Immature natural killer cell (primary cell): ENCODE data around the gene SFMBT2. TPM values are rescaled to one million over a fixed set of nuclear protein-coding genes. Genes with fewer than 3 reads are reported as not detected.
A peak's percentile ranks its signal among the peaks of the same experiment; 100 is the strongest.
"Not testable (repeated sequence)": the region's sequence is repeated elsewhere in the genome, so short reads cannot be mapped to it uniquely, and the experiment has no call there.

Experiments used
- DNase-seq, 3 donors: peaks; one replicate each; pipeline ENCODE4 v3.0.0; 2022; ENCODE audit warnings: mixed read lengths in 1 of 3
- H3K27ac Mint-ChIP-seq, 6 donors: one replicate each; pipeline ENCODE4 v1.8.0; 2020; ENCODE audit warnings: mixed read lengths in 6 of 6, mild to moderate bottlenecking in 5 of 6, inconsistent platforms in 4 of 6, moderate library complexity in 3 of 6
- H3K27me3 Mint-ChIP-seq, 3 donors: one replicate each; pipeline ENCODE4 v1.8.0; 2020 to 2021; ENCODE audit warnings: low read depth in 3 of 3, mild to moderate bottlenecking in 3 of 3, mixed read lengths in 3 of 3, moderate library complexity in 3 of 3, inconsistent platforms in 1 of 3
- H3K36me3 Mint-ChIP-seq, 3 donors: one replicate each; pipeline ENCODE4 v1.8.0; 2020; ENCODE audit warnings: mixed read lengths in 3 of 3, inconsistent platforms in 2 of 3, mild to moderate bottlenecking in 2 of 3
- H3K4me1 Mint-ChIP-seq, 2 donors: one replicate each; pipeline ENCODE4 v1.8.0; 2020; ENCODE audit warnings: inconsistent platforms in 2 of 2, mild to moderate bottlenecking in 2 of 2, mixed read lengths in 2 of 2, moderate library complexity in 1 of 2
- H3K4me3 Mint-ChIP-seq, 5 donors: one replicate each; pipeline ENCODE4 v1.8.0; 2020; ENCODE audit warnings: mild to moderate bottlenecking in 5 of 5, mixed read lengths in 5 of 5, inconsistent platforms in 3 of 5, moderate library complexity in 3 of 5
- H3K9me3 Mint-ChIP-seq, 6 donors: one replicate each; pipeline ENCODE4 v1.8.0; 2020; ENCODE audit warnings: mild to moderate bottlenecking in 6 of 6, mixed read lengths in 6 of 6, inconsistent platforms in 4 of 6, moderate library complexity in 3 of 6
- polyA plus RNA-seq, 3 donors: library from polyadenylated mRNA; unstranded; fragments of 300-500 nt; fragmentation: Illumina TruSeq; gene quantifications; one replicate each; pipeline ENCODE4 v1.2.3, GENCODE V29; 2021

SFMBT2 gene
- polyA plus RNA-seq, 3 donors from 2014 or later: 1.5 to 9.8 (median 3.1) TPM

GRCh38 chr10:7406712-7407333 lies 4.0 kb downstream of the SFMBT2 start:
- no peaks in the 10 kb centered on the region for H3K9me3 Mint-ChIP-seq
- H3K4me1 Mint-ChIP-seq: peaks cover 60 to 88% of the 10 kb centered on the region in 2 donors
- peak overlapping the region in 2 of 6 donors; percentile 41 to 84 for H3K27ac Mint-ChIP-seq

GRCh38 chr10:7405637-7406036 lies 5.2 kb downstream of the SFMBT2 start:
- peaks cover 9 to 14% (median 14%) of the 10 kb centered on the region in 3 donors for H3K27me3 Mint-ChIP-seq
- H3K36me3 Mint-ChIP-seq: peaks cover 0 to 4% (median 0%) of the 10 kb centered on the region in 3 donors
- peaks cover 64 to 88% of the 10 kb centered on the region in 2 donors for H3K4me1 Mint-ChIP-seq
- H3K27ac Mint-ChIP-seq: peak overlapping the region in 3 of 6 donors; percentile 26 to 41 (median 39)
- peak overlapping the region in 4 of 5 donors; percentile 9 to 93 (median 34) for H3K4me3 Mint-ChIP-seq
- DNase-seq: no peak
- no peaks in the 10 kb centered on the region for H3K9me3 Mint-ChIP-seq

More at GRCh38 chr10:7406712-7407333, 4.0 kb downstream of the SFMBT2 start:
- Mint-ChIP-seq H3K27me3 (peaks cover 15 to 23% (median 22%) of the 10 kb centered on the region in 3 donors), H3K36me3 (peaks cover 0 to 4% (median 0%) of the 10 kb centered on the region in 3 donors), H3K4me3 (peak overlapping the region; percentile 91 to 99 (median 93))
- no peak for DNase-seq

GRCh38 chr10:7403620-7404019 lies 7.2 kb downstream of the SFMBT2 start:
- H3K27me3 Mint-ChIP-seq: peaks cover under 1 to 2% (median 1%) of the 10 kb centered on the region in 3 donors
- H3K36me3 Mint-ChIP-seq: peaks cover 0 to 4% (median 0%) of the 10 kb centered on the region in 3 donors
- no peak overlapping the region for H3K27ac Mint-ChIP-seq
- no peaks in the 10 kb centered on the region for H3K9me3 Mint-ChIP-seq
- no peak for DNase-seq
- no peak overlapping the region for H3K4me3 Mint-ChIP-seq
- peaks cover 67 to 92% of the 10 kb centered on the region in 2 donors for H3K4me1 Mint-ChIP-seq

- Mint-ChIP-seq H3K27ac (no peak overlapping the region), H3K9me3 (no peaks in the 10 kb centered on the region), H3K36me3 (peaks cover 0 to 4% (median 0%) of the 10 kb centered on the region in 3 donors), H3K4me3 (no peak overlapping the region), H3K27me3 (peaks cover 0 to 1% (median 0%) of the 10 kb centered on the region in 3 donors), H3K4me1 (peaks cover 72 to 96% of the 10 kb centered on the region in 2 donors)
- DNase-seq: no peak
These were observed 9.1 kb downstream of the SFMBT2 start for GRCh38 chr10:7401782-7402181.

GRCh38 chr10:7401156-7401555 lies 9.7 kb downstream of the SFMBT2 start:
- DNase-seq: no peak
- Mint-ChIP-seq H3K4me1 (peaks cover 70 to 96% of the 10 kb centered on the region in 2 donors), H3K27me3 (peaks cover 0 to 1% (median 0%) of the 10 kb centered on the region in 3 donors), H3K36me3 (peaks cover 0 to 4% (median 0%) of the 10 kb centered on the region in 3 donors), H3K27ac (no peak overlapping the region), H3K4me3 (no peak overlapping the region), H3K9me3 (no peaks in the 10 kb centered on the region)

- H3K27me3 Mint-ChIP-seq: peaks cover 0 to 1% (median 0%) of the 10 kb centered on the region in 3 donors
- H3K4me3 Mint-ChIP-seq: no peak overlapping the region
- H3K4me1 Mint-ChIP-seq: peaks cover 61 to 94% of the 10 kb centered on the region in 2 donors
- peaks cover 0 to 4% (median 0%) of the 10 kb centered on the region in 3 donors for H3K36me3 Mint-ChIP-seq
- H3K9me3 Mint-ChIP-seq: no peaks in the 10 kb centered on the region
- DNase-seq: no peak
- no peak overlapping the region for H3K27ac Mint-ChIP-seq
These were observed 10.6 kb downstream of the SFMBT2 start for GRCh38 chr10:7400068-7400715.

- H3K27me3 Mint-ChIP-seq: peaks cover 0 to 1% (median 0%) of the 10 kb centered on the region in 3 donors
- H3K36me3 Mint-ChIP-seq: peaks cover 0 to under 1% (median 0%) of the 10 kb centered on the region in 3 donors
- peak overlapping the region in 2 of 6 donors; percentile 18 to 42 for H3K27ac Mint-ChIP-seq
- H3K9me3 Mint-ChIP-seq: no peaks in the 10 kb centered on the region
- H3K4me1 Mint-ChIP-seq: peaks cover 55 to 94% of the 10 kb centered on the region in 2 donors
- DNase-seq: no peak
- H3K4me3 Mint-ChIP-seq: peak overlapping the region in 1 of 5 donors; percentile 20
These were observed 11.3 kb downstream of the SFMBT2 start for GRCh38 chr10:7399533-7399932.

GRCh38 chr10:7397049-7398035 lies 13.5 kb downstream of the SFMBT2 start:
- no peak overlapping the region for H3K4me3 Mint-ChIP-seq
- no peak overlapping the region for H3K27ac Mint-ChIP-seq
- H3K4me1 Mint-ChIP-seq: peaks cover 48 to 89% of the 10 kb centered on the region in 2 donors

GRCh38 chr10:7392301-7392700 lies 18.5 kb downstream of the SFMBT2 start:
- not testable (repeated sequence) for H3K27me3 Mint-ChIP-seq, H3K9me3 Mint-ChIP-seq, DNase-seq, H3K4me3 Mint-ChIP-seq, H3K36me3 Mint-ChIP-seq
- Mint-ChIP-seq H3K27ac (peak overlapping the region in 2 of 6 donors; percentile 32 to 34), H3K4me1 (peaks cover 43 to 90% of the 10 kb centered on the region in 2 donors)

More at GRCh38 chr10:7397049-7398035, 13.5 kb downstream of the SFMBT2 start:
- no peak for DNase-seq
- H3K36me3 Mint-ChIP-seq: no peaks in the 10 kb centered on the region
- H3K9me3 Mint-ChIP-seq: no peaks in the 10 kb centered on the region
- no peaks in the 10 kb centered on the region for H3K27me3 Mint-ChIP-seq

- no peak for DNase-seq
- Mint-ChIP-seq H3K27ac (no peak overlapping the region), H3K27me3 (no peaks in the 10 kb centered on the region), H3K4me3 (no peak overlapping the region), H3K9me3 (peaks cover 0 to 1% (median 0%) of the 10 kb centered on the region in 6 donors), H3K36me3 (peaks cover 0 to 3% (median 0%) of the 10 kb centered on the region in 3 donors), H3K4me1 (peaks cover 43 to 90% of the 10 kb centered on the region in 2 donors)
These were observed 19.1 kb downstream of the SFMBT2 start for GRCh38 chr10:7391748-7392147.

- H3K4me1 Mint-ChIP-seq: peaks cover 39 to 91% of the 10 kb centered on the region in 2 donors
These were observed 20.1 kb downstream of the SFMBT2 start for GRCh38 chr10:7390689-7391110.

GRCh38 chr10:7389844-7390243 lies 21.0 kb downstream of the SFMBT2 start:
- H3K27ac Mint-ChIP-seq: peak overlapping the region in 5 of 6 donors; percentile 22 to 90 (median 41)
- no peaks in the 10 kb centered on the region for H3K27me3 Mint-ChIP-seq
- peaks cover 0 to 3% (median 0%) of the 10 kb centered on the region in 3 donors for H3K36me3 Mint-ChIP-seq
- peaks cover 45 to 91% of the 10 kb centered on the region in 2 donors for H3K4me1 Mint-ChIP-seq
- DNase-seq: no peak
- peaks cover 0 to 1% (median 0%) of the 10 kb centered on the region in 6 donors for H3K9me3 Mint-ChIP-seq
- peak overlapping the region in 4 of 5 donors; percentile 1 to 44 (median 16) for H3K4me3 Mint-ChIP-seq

More at GRCh38 chr10:7390689-7391110, 20.1 kb downstream of the SFMBT2 start:
- not testable (repeated sequence) for H3K9me3 Mint-ChIP-seq, DNase-seq, H3K27ac Mint-ChIP-seq, H3K27me3 Mint-ChIP-seq, H3K36me3 Mint-ChIP-seq, H3K4me3 Mint-ChIP-seq

- DNase-seq: no peak
- Mint-ChIP-seq H3K9me3 (peaks cover 0 to 1% (median 0%) of the 10 kb centered on the region in 6 donors), H3K4me3 (peak overlapping the region; percentile 1 to 73 (median 29)), H3K27me3 (no peaks in the 10 kb centered on the region), H3K4me1 (peaks cover 45 to 91% of the 10 kb centered on the region in 2 donors), H3K36me3 (peaks cover 0 to 3% (median 0%) of the 10 kb centered on the region in 3 donors), H3K27ac (peak overlapping the region in 5 of 6 donors; percentile 22 to 90 (median 41))
These were observed 21.5 kb downstream of the SFMBT2 start for GRCh38 chr10:7389346-7389745.
